GM12874 (cell line): ENCODE data around the gene GRXCR2.

ENCODE experiments used
- TF ChIP-seq, protein P1 (sequence below): IDR thresholded peaks from 2 replicates; pipeline ENCODE4 v1.5.1; 2011; ENCODE audit warnings: low read depth, mild to moderate bottlenecking, control low read depth, low read length, moderate library complexity; ENCODE audit not compliant: insufficient read depth

Gene GRXCR2

GRCh38 chr5:145915970-145916638, 43.3 kb upstream of the GRXCR2 start:
- TF ChIP-seq, protein P1, sequence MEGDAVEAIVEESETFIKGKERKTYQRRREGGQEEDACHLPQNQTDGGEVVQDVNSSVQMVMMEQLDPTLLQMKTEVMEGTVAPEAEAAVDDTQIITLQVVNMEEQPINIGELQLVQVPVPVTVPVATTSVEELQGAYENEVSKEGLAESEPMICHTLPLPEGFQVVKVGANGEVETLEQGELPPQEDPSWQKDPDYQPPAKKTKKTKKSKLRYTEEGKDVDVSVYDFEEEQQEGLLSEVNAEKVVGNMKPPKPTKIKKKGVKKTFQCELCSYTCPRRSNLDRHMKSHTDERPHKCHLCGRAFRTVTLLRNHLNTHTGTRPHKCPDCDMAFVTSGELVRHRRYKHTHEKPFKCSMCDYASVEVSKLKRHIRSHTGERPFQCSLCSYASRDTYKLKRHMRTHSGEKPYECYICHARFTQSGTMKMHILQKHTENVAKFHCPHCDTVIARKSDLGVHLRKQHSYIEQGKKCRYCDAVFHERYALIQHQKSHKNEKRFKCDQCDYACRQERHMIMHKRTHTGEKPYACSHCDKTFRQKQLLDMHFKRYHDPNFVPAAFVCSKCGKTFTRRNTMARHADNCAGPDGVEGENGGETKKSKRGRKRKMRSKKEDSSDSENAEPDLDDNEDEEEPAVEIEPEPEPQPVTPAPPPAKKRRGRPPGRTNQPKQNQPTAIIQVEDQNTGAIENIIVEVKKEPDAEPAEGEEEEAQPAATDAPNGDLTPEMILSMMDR: no peak

DNA sequence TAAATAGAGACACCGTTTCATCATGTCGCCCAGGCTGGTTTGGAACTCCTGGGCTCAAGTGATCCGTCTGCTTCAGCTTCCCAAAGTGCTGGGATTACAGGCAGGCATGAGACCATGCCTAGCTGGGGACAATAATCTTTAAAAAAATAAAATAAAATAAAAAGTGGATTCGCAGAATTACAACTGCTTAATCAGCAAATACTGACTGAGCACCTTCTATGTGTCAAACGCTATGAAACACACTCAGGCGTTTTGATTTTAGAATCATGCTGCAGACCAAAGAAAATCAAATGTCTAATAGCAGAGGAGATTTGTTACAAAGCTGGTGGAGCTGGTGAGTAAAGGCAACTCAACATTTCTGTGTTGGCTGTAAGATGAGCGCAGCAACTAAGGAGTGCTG, 40.9 kb upstream of the GRXCR2 start:
- TF ChIP-seq, protein P1: no peak

- TF ChIP-seq, protein P1: no peak
Measured at GRCh38 chr5:145912594-145912993, 39.8 kb upstream of the GRXCR2 start.

- TF ChIP-seq, protein P1: no peak
Measured at GRCh38 chr5:145912019-145912418, 39.2 kb upstream of the GRXCR2 start.

GRCh38 chr5:145911164-145911563, 38.4 kb upstream of the GRXCR2 start:
- TF ChIP-seq, protein P1: no peak

DNA sequence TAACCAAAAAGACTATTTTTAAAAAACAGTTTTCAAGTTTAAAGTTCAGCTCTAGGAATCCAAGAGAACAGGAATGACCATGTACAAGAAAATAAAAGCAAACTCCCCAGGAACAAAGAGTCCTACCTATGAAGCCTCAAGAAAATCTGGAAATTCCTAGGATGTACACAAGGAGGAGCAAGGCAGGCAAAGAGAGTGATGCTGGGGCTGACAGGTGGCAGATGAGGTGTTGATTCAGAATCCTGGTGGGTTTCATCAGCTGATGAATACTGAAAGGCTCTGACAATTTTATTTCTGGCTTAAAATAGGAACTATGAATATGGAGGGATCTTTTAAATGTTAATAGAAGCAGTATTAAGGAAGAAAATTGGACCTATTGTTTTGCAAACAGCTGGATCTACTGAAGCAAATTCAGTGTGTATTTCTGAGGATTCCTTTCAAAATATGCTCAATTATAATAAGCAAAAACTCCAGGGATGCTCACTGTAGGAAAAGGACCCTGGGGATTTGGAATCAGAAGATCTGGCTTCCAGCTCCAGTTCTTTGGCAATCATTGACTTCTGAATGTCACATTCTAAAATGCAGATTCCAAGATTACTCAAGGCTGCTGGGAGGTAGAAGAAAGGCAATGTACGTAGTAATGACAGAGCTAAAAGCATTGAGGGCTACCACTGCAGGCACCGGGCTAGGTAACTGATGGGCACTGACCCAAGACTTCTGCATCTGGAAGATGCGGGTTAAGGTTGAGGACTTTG, 35.6 kb upstream of the GRXCR2 start:
- TF ChIP-seq, protein P1: no peak

GRCh38 chr5:145906401-145906800, 33.6 kb upstream of the GRXCR2 start:
- TF ChIP-seq, protein P1: no peak
